H1 (cell line): ENCODE results near the gene SLAIN2. TPM values are rescaled to one million over a fixed set of nuclear protein-coding genes. Genes with fewer than 3 reads are reported as not detected.
A peak's percentile ranks its signal among the peaks of the same experiment; 100 is the strongest.

ENCODE experiments used
- CTCF ChIA-PET: fragments of 300-600 bp; sonication (Branson Sonifier 250); formaldehyde crosslinking; loops from one replicate; lab custom pipeline; 2021; ENCODE audit not compliant: partially characterized antibody; lab: Charles Lee
- POLR2A ChIA-PET: fragments of 300-600 bp; sonication (Branson Sonifier 250); formaldehyde crosslinking; loops from one replicate; lab custom pipeline; 2021; ENCODE audit warnings: inconsistent platforms; ENCODE audit not compliant: partially characterized antibody; lab: Charles Lee
- DNase-seq, 2 experiments: peaks; one replicate each; pipeline versions ENCODE4 v3.0.0 to v3.0.0-alpha.2; 2010 to 2022; ENCODE audit warnings: low spot score in 2 of 2, low read depth in 1 of 2, mixed read lengths in 1 of 2
- FAIRE-seq: peaks from 2 replicates; lab custom pipeline; 2011; peaks lifted over from hg19 to GRCh38; lab: Jason Lieb, UNC
- H2AFZ ChIP-seq: 2 replicates; pipeline ENCODE4 v1.8.1; 2012; ENCODE audit warnings: low read length, inconsistent platforms
- H2AK5ac ChIP-seq: 2 replicates; pipeline ENCODE4 v1.6.1; 2013; ENCODE audit warnings: low read depth, low read length
- H2BK120ac ChIP-seq: replicated peaks from 2 replicates; pipeline ENCODE3; 2013; ENCODE audit warnings: low read depth, low read length, inconsistent platforms
- H2BK12ac ChIP-seq: 2 replicates; pipeline ENCODE4 v1.6.1; 2013; ENCODE audit warnings: low read depth, low read length
- H2BK15ac ChIP-seq: 2 replicates; pipeline ENCODE4 v1.6.1; 2013; ENCODE audit warnings: low read length
- H2BK20ac ChIP-seq: 2 replicates; pipeline ENCODE4 v1.6.1; 2013; ENCODE audit warnings: low read length
- H2BK5ac ChIP-seq: 2 replicates; pipeline ENCODE4 v1.6.1; 2013; ENCODE audit warnings: low read depth, low read length
- H3K14ac ChIP-seq: 2 replicates; pipeline ENCODE4 v1.6.1; 2013; ENCODE audit warnings: inconsistent platforms; ENCODE audit not compliant: insufficient read length
- H3K18ac ChIP-seq: 2 replicates; pipeline ENCODE4 v1.6.1; 2013; ENCODE audit warnings: low read length; ENCODE audit errors: extremely low read depth
- H3K23ac ChIP-seq: 2 replicates; pipeline ENCODE4 v1.6.1; 2013; ENCODE audit warnings: inconsistent platforms; ENCODE audit not compliant: insufficient read length
- H3K23me2 ChIP-seq: 2 replicates; pipeline ENCODE4 v1.6.1; 2013; ENCODE audit warnings: low read depth, low read length
- H3K27ac ChIP-seq: 2 replicates; pipeline ENCODE4 v1.6.1; 2011; ENCODE audit warnings: low read depth, low read length, inconsistent platforms
- H3K27me3 ChIP-seq, 4 experiments: replicated peaks in 1 of 4; 1 replicate in 1 of 4; 2 replicates in 3 of 4; pipeline versions ENCODE4 v1.6.1 to v1.8.1; 2011 to 2013; ENCODE audit warnings: low read length in 3 of 4, mild to moderate bottlenecking in 3 of 4, inconsistent platforms in 2 of 4, mixed read lengths in 2 of 4, moderate library complexity in 1 of 4; ENCODE audit not compliant: control insufficient read depth in 3 of 4, insufficient read depth in 3 of 4; ENCODE audit errors: extremely low read depth in 1 of 4
- H3K36me3 ChIP-seq, 4 experiments: 2 replicates each; pipeline versions ENCODE4 v1.6.1 to v1.8.1; 2011 to 2013; ENCODE audit warnings: mild to moderate bottlenecking in 4 of 4, low read length in 3 of 4, moderate library complexity in 2 of 4, control low read depth in 1 of 4, inconsistent platforms in 1 of 4; ENCODE audit not compliant: insufficient read depth in 4 of 4, control insufficient read depth in 2 of 4
- H3K4ac ChIP-seq: replicated peaks from 2 replicates; pipeline ENCODE3; 2013; ENCODE audit warnings: low read length, low read depth, mixed read lengths, inconsistent platforms; ENCODE audit not compliant: insufficient read length
- H3K4me1 ChIP-seq, 4 experiments: replicated peaks in 1 of 4; 1 replicate in 1 of 4; 2 replicates in 3 of 4; pipeline versions ENCODE4 v1.6.1 to v1.8.1; 2011 to 2013; ENCODE audit warnings: low read length in 3 of 4, inconsistent platforms in 2 of 4, mixed read lengths in 1 of 4; ENCODE audit not compliant: insufficient read depth in 4 of 4, control insufficient read depth in 3 of 4
- H3K4me2 ChIP-seq, 2 experiments: 2 replicates each; pipeline versions ENCODE4 v1.6.1 to v1.8.1; 2011 to 2013; ENCODE audit warnings: low read depth in 2 of 2, low read length in 2 of 2, control low read depth in 1 of 2, inconsistent platforms in 1 of 2, mild to moderate bottlenecking in 1 of 2; ENCODE audit not compliant: insufficient read depth in 1 of 2
- H3K4me3 ChIP-seq, 4 experiments: fragments of 200-600, 300-600 bp in 1 of 4; sonication (generic), shearing (Covaris generic), sonication (Bioruptor Twin) in 1 of 4; 2 replicates each; pipeline versions ENCODE4 v1.5.1 to v1.8.1; 2011 to 2016; ENCODE audit warnings: low read length in 4 of 4, low read depth in 3 of 4, control low read depth in 2 of 4, inconsistent platforms in 2 of 4, mild to moderate bottlenecking in 2 of 4, mixed read lengths in 1 of 4, moderate library complexity in 1 of 4; ENCODE audit not compliant: insufficient read depth in 2 of 4; ENCODE audit errors: extremely low read depth in 1 of 4
- H3K56ac ChIP-seq: replicated peaks from 2 replicates; pipeline ENCODE3; 2013; ENCODE audit warnings: low read depth, mild to moderate bottlenecking, mixed read lengths, low read length, inconsistent platforms; ENCODE audit not compliant: insufficient read length
- H3K79me1 ChIP-seq: 2 replicates; pipeline ENCODE4 v1.6.1; 2013; ENCODE audit warnings: low read depth, low read length, control low read depth
- H3K79me2 ChIP-seq, 2 experiments: 2 replicates each; pipeline versions ENCODE4 v1.6.1 to v1.8.1; 2012 to 2013; ENCODE audit warnings: low read length in 2 of 2, mild to moderate bottlenecking in 2 of 2, inconsistent platforms in 1 of 2; ENCODE audit not compliant: insufficient read depth in 2 of 2, control insufficient read depth in 1 of 2
- H3K9ac ChIP-seq, 4 experiments: replicated peaks in 1 of 4; 1 replicate in 1 of 4; 2 replicates in 3 of 4; pipeline versions ENCODE4 v1.6.1 to v1.8.1; 2011 to 2013; ENCODE audit warnings: low read depth in 3 of 4, low read length in 3 of 4, control low read depth in 2 of 4, mild to moderate bottlenecking in 2 of 4, moderate library complexity in 2 of 4, inconsistent platforms in 1 of 4; ENCODE audit errors: extremely low read depth in 1 of 4
- H3K9me3 ChIP-seq, 2 experiments: 2 replicates each; pipeline versions ENCODE4 v1.6.1 to v1.8.1; 2012 to 2013; ENCODE audit warnings: mild to moderate bottlenecking in 2 of 2, moderate library complexity in 2 of 2, control low read depth in 1 of 2, inconsistent platforms in 1 of 2, low read depth in 1 of 2, low read length in 1 of 2, mixed read lengths in 1 of 2; ENCODE audit not compliant: insufficient read depth in 2 of 2
- H4K20me1 ChIP-seq, 2 experiments: replicated peaks in 1 of 2; 2 replicates each; pipeline versions ENCODE3 to v1.8.1; 2011 to 2013; ENCODE audit warnings: inconsistent platforms in 2 of 2, low read length in 2 of 2, mild to moderate bottlenecking in 1 of 2; ENCODE audit not compliant: insufficient read depth in 2 of 2, control insufficient read depth in 1 of 2
- H4K5ac ChIP-seq: 2 replicates; pipeline ENCODE4 v1.6.1; 2013; ENCODE audit warnings: low read length, low read depth, mixed read lengths, inconsistent platforms; ENCODE audit not compliant: insufficient read length
- H4K8ac ChIP-seq: 2 replicates; pipeline ENCODE4 v1.8.0; 2013; ENCODE audit warnings: mild to moderate bottlenecking, moderate library complexity, low read length, inconsistent platforms; ENCODE audit not compliant: insufficient read depth; ENCODE audit errors: extremely low read depth
- H4K91ac ChIP-seq: replicated peaks from 2 replicates; pipeline ENCODE3; 2013; ENCODE audit warnings: low read length, mixed read lengths, inconsistent platforms; ENCODE audit not compliant: insufficient read length
- BRCA1 ChIP-seq: IDR thresholded peaks from 2 replicates; pipeline ENCODE4 v1.6.1; 2012; ENCODE audit warnings: low read depth, low read length, improper control_type of control experiment
- CBX5 ChIP-seq: fragments of 300-800, 300-1000 bp; sonication (generic); IDR thresholded peaks from 2 replicates; pipeline ENCODE4 v1.7.1; 2016; ENCODE audit warnings: antibody characterized with exemption, low read length, low read depth
- CREB1 ChIP-seq: IDR thresholded peaks from 2 replicates; pipeline ENCODE4 v1.6.1; 2012; ENCODE audit warnings: inconsistent platforms
- HDAC6 ChIP-seq: IDR thresholded peaks from one replicate; pipeline ENCODE4 v1.7.1; 2012; ENCODE audit warnings: low read depth, mild to moderate bottlenecking, inconsistent platforms, low read length, moderate library complexity
- NRF1 ChIP-seq: IDR thresholded peaks from 2 replicates; pipeline ENCODE4 v1.6.1; 2011; ENCODE audit warnings: mild to moderate bottlenecking, low read depth, low read length, improper control_type of control experiment
- PHF8 ChIP-seq: fragments of 200-600 bp; sonication (generic); conservative IDR thresholded peaks from 2 replicates; pipeline ENCODE4 v1.7.1; 2012; ENCODE audit warnings: low read depth, mild to moderate bottlenecking, inconsistent platforms, low read length, moderate library complexity
- POU5F1 ChIP-seq: IDR thresholded peaks from 2 replicates; pipeline ENCODE4 v1.6.1; 2011; ENCODE audit warnings: low read depth, mild to moderate bottlenecking, low read length, moderate library complexity
- RNF2 ChIP-seq: fragments of 200-900, 300-1000 bp; sonication (generic); IDR thresholded peaks from 2 replicates; pipeline ENCODE4 v1.7.1; 2016; ENCODE audit warnings: borderline replicate concordance, low read depth, mild to moderate bottlenecking, antibody characterized with exemption, low read length; ENCODE audit not compliant: poor library complexity, severe bottlenecking; ENCODE audit errors: missing control alignments
- SRF ChIP-seq: IDR thresholded peaks from 2 replicates; pipeline ENCODE4 v1.6.1; 2011; ENCODE audit warnings: mild to moderate bottlenecking, low read depth, low read length, moderate library complexity
- TAF7 ChIP-seq: optimal IDR thresholded peaks from 2 replicates; pipeline ENCODE3; 2011; ENCODE audit warnings: low read depth, mild to moderate bottlenecking, inconsistent platforms, low read length, moderate library complexity, borderline replicate concordance
- WGBS, 2 experiments: shearing (Covaris generic) in 1 of 2; methylation state at CpG; one replicate each; pipeline versions ENCODE4 v1.1.6 to v1.1.7; 2013 to 2015; ENCODE audit warnings: low lambda C conversion rate in 2 of 2, mixed read lengths in 2 of 2, inconsistent platforms in 1 of 2, low coverage in 1 of 2, missing lambda C conversion rate in 1 of 2; ENCODE audit not compliant: insufficient replicate concordance in 2 of 2, insufficient coverage in 1 of 2, insufficient read length in 1 of 2; ENCODE audit errors: extremely low coverage in 1 of 2, missing lambda C conversion rate in 1 of 2; 5-methylcytosine and 5-hydroxymethylcytosine counted together
- polyA plus RNA-seq, 7 experiments: library from polyadenylated mRNA; depleted of rRNA in 3 of 7; stranded (reverse) in 5 of 7; unstranded in 2 of 7; fragments of >200 nt in 5 of 7; fragments of 200-250 nt in 2 of 7; gene quantifications; 1 replicate in 5 of 7; 2 replicates in 1 of 7; 4 replicates in 1 of 7; pipeline versions ENCODE4 v1.2.1 to v1.2.3, GENCODE V29; 2011 to 2013; ENCODE audit warnings: missing spikeins in 2 of 7, mixed read lengths in 2 of 7
- total RNA-seq: library from RNA; stranded (reverse); fragmentation: NEBNext Ultra II Directional; extraction: Animal tissue kit (Norgen Biotek cat#: 25700); gene quantifications from 2 replicates; pipeline ENCODE4 v1.2.1, GENCODE V29; 2021
- TF ChIP-seq, protein P1 (sequence below): IDR thresholded peaks from 2 replicates; pipeline ENCODE4 v1.6.1; 2012; ENCODE audit warnings: low read length, inconsistent platforms
- TF ChIP-seq, protein P2 (sequence below): IDR thresholded peaks from 2 replicates; pipeline ENCODE4 v1.6.1; 2012; ENCODE audit warnings: inconsistent platforms

Gene SLAIN2
- total and polyA plus RNA-seq, 2 of the 8 experiments (the other 6 are each of a cell fraction or from before 2014, with no cell fraction given): 8.2 to 40.0 TPM

DNA sequence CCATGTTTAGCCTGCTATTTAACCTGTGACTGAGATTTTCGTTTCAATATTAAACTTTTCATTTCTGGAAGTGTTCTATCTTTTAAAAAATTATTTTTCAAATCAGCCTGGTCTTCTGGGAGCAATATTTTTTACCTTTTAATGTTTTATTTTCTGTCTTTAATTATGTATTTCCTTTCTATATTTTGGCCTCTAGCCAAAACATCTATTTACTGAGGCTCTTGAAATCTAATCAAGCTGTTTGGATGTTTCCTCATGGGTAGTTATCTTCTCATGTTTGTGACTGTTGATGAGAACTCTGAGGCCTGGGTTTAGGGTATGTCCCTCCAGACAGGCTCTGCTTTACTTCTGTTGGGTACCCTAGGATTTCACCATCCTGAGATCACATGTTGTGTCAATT lies 131.5 kb downstream of the SLAIN2 start:
- H3K9ac ChIP-seq: no peak overlapping the region
- no peak overlapping the region for H4K5ac ChIP-seq
- ChIA-PET POLR2A (no interaction called here), CTCF (no interaction called here)
- H2AFZ ChIP-seq: peak overlapping the region; percentile 19; the same call in 1 of the 2 replicates
- H3K18ac ChIP-seq: no peak overlapping the region
- no peak overlapping the region for H3K56ac ChIP-seq
- H2BK20ac ChIP-seq: no peak overlapping the region
- no peak overlapping the region for H3K4me3 ChIP-seq
- no peak for DNase-seq
- H3K4me2 ChIP-seq: no peak overlapping the region
- H2AK5ac ChIP-seq: no peak overlapping the region
- H3K27ac ChIP-seq: no peak overlapping the region
- H4K8ac ChIP-seq: no peak overlapping the region
- no peak overlapping the region for H2BK120ac ChIP-seq
- no peaks in the 10 kb centered on the region for H3K36me3 ChIP-seq
- H3K4me1 ChIP-seq: peaks cover 0 to 2% (median 0%) of the 10 kb centered on the region in 4 experiments; a peak in 1 of 7 replicates
- no peaks in the 10 kb centered on the region for H4K20me1 ChIP-seq
- no peaks in the 10 kb centered on the region for H3K9me3 ChIP-seq
- H2BK5ac ChIP-seq: no peak overlapping the region
- H3K79me2 ChIP-seq: no peaks in the 10 kb centered on the region
- H3K23me2 ChIP-seq: no peaks in the 10 kb centered on the region
- 70% methylated on average over 1 of the region's 1 CpG; no CpG with 5 or more reads in 1 of the 2 experiments for WGBS, 2 experiments
- H3K4ac ChIP-seq: no peak overlapping the region
- H2BK15ac ChIP-seq: no peak overlapping the region
- no peak overlapping the region for H3K23ac ChIP-seq
- no peaks in the 10 kb centered on the region for H3K27me3 ChIP-seq
- no peak overlapping the region for H4K91ac ChIP-seq
- H3K14ac ChIP-seq: no peak overlapping the region
- H3K79me1 ChIP-seq: no peaks in the 10 kb centered on the region
- no peak overlapping the region for H2BK12ac ChIP-seq
- no peak for FAIRE-seq
- TF ChIP-seq HDAC6: no peak
- TF ChIP-seq, protein P1, sequence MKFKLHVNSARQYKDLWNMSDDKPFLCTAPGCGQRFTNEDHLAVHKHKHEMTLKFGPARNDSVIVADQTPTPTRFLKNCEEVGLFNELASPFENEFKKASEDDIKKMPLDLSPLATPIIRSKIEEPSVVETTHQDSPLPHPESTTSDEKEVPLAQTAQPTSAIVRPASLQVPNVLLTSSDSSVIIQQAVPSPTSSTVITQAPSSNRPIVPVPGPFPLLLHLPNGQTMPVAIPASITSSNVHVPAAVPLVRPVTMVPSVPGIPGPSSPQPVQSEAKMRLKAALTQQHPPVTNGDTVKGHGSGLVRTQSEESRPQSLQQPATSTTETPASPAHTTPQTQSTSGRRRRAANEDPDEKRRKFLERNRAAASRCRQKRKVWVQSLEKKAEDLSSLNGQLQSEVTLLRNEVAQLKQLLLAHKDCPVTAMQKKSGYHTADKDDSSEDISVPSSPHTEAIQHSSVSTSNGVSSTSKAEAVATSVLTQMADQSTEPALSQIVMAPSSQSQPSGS: no peak
- no peak for TF ChIP-seq TAF7
- TF ChIP-seq, protein P2, sequence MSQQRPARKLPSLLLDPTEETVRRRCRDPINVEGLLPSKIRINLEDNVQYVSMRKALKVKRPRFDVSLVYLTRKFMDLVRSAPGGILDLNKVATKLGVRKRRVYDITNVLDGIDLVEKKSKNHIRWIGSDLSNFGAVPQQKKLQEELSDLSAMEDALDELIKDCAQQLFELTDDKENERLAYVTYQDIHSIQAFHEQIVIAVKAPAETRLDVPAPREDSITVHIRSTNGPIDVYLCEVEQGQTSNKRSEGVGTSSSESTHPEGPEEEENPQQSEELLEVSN: no peak
- TF ChIP-seq BRCA1: no peak
- no peak for TF ChIP-seq POU5F1
- no peak for TF ChIP-seq SRF
- TF ChIP-seq PHF8: no peak
- TF ChIP-seq CBX5: no peak
- TF ChIP-seq RNF2: no peak
- no peak for TF ChIP-seq NRF1
- no peak for TF ChIP-seq CREB1
